Measurements from ENCODE around the gene EXOSC7. TPM values are rescaled to one million over a fixed set of nuclear protein-coding genes. Genes with fewer than 3 reads are reported as not detected.

Gene EXOSC7
- total and polyA plus RNA-seq, 5 donors: 22.7 to 37.5 (median 29.6) TPM

- peaks cover 6% of the 10 kb centered on the region for H3K4me1 ChIP-seq (ENCODE audit: control insufficient read depth, insufficient read depth, low read length)
- ATAC-seq (no peak), DNase-seq (no peak)
- H3K4me3 ChIP-seq (ENCODE audit: low read length): no peak overlapping the region
- H3K27ac ChIP-seq (ENCODE audit: low read length): no peak overlapping the region
- no peaks in the 10 kb centered on the region for H3K9me3 ChIP-seq (ENCODE audit: control insufficient read depth, low read length)
- H3K27me3 ChIP-seq (ENCODE audit: control insufficient read depth, insufficient read depth): no peaks in the 10 kb centered on the region
- intact Hi-C loops (cut with DNase I): no loop called here
- WGBS: 78% methylated on average over 3 of the region's 3 CpGs
Measured at GRCh38 chr3:44961888-44962287, 14.2 kb upstream of the EXOSC7 start.

GRCh38 chr3:44962621-44963393 is 13.2 kb upstream of the EXOSC7 start:
- no peaks in the 10 kb centered on the region for H3K27me3 ChIP-seq (ENCODE audit: control insufficient read depth, insufficient read depth)
- peaks cover 6% of the 10 kb centered on the region for H3K4me1 ChIP-seq (ENCODE audit: control insufficient read depth, insufficient read depth, low read length)
- H3K4me3 ChIP-seq (ENCODE audit: low read length): no peak overlapping the region
- DNase-seq (no peak), ATAC-seq (no peak)
- no peak overlapping the region for H3K27ac ChIP-seq (ENCODE audit: low read length)
- 93% methylated on average over 6 of the region's 6 CpGs for WGBS
- H3K9me3 ChIP-seq (ENCODE audit: control insufficient read depth, low read length): no peaks in the 10 kb centered on the region
- intact Hi-C loops (cut with DNase I): no loop called here

- Histone ChIP-seq H3K27ac (ENCODE audit: low read length) (no peak overlapping the region), H3K27me3 (ENCODE audit: control insufficient read depth, insufficient read depth) (no peaks in the 10 kb centered on the region), H3K4me3 (ENCODE audit: low read length) (no peak overlapping the region), H3K9me3 (ENCODE audit: control insufficient read depth, low read length) (no peaks in the 10 kb centered on the region), H3K4me1 (ENCODE audit: control insufficient read depth, insufficient read depth, low read length) (peaks cover 6% of the 10 kb centered on the region)
- DNase-seq: no peak
- WGBS: 83% methylated on average over 4 of the region's 4 CpGs
- intact Hi-C loops (cut with DNase I): no loop called here
- ATAC-seq: no peak
Measured at GRCh38 chr3:44963571-44964325, 12.3 kb upstream of the EXOSC7 start.

GRCh38 chr3:44965165-44965564 is 10.9 kb upstream of the EXOSC7 start:
- 80% methylated on average over 3 of the region's 3 CpGs for WGBS
- peaks cover 14% of the 10 kb centered on the region for H3K4me1 ChIP-seq (ENCODE audit: control insufficient read depth, insufficient read depth, low read length)
- no peak for DNase-seq
- no peak overlapping the region for H3K27ac ChIP-seq (ENCODE audit: low read length)
- intact Hi-C loops (cut with DNase I): no loop called here
- ATAC-seq: no peak
- no peaks in the 10 kb centered on the region for H3K9me3 ChIP-seq (ENCODE audit: control insufficient read depth, low read length)
- H3K4me3 ChIP-seq (ENCODE audit: low read length): no peak overlapping the region
- no peaks in the 10 kb centered on the region for H3K27me3 ChIP-seq (ENCODE audit: control insufficient read depth, insufficient read depth)

GRCh38 chr3:44966795-44967278 is 9.2 kb upstream of the EXOSC7 start:
- 79% methylated on average over 3 of the region's 3 CpGs for whole genome bisulfite sequencing
- no peak for DNase-seq
- Histone ChIP-seq H3K4me3 (ENCODE audit: low read length) (no peak overlapping the region), H3K27me3 (ENCODE audit: control insufficient read depth, insufficient read depth) (no peaks in the 10 kb centered on the region), H3K27ac (ENCODE audit: low read length) (no peak overlapping the region), H3K9me3 (ENCODE audit: control insufficient read depth, low read length) (no peaks in the 10 kb centered on the region), H3K4me1 (ENCODE audit: control insufficient read depth, insufficient read depth, low read length) (peaks cover 14% of the 10 kb centered on the region)
- intact Hi-C loops (cut with DNase I): no loop called here
- no peak for ATAC-seq

- 86% methylated on average over 6 of the region's 6 CpGs for WGBS
- no peak overlapping the region for H3K4me3 ChIP-seq (ENCODE audit: low read length)
- H3K4me1 ChIP-seq (ENCODE audit: control insufficient read depth, insufficient read depth, low read length): peaks cover 10% of the 10 kb centered on the region
- H3K27me3 ChIP-seq (ENCODE audit: control insufficient read depth, insufficient read depth): no peaks in the 10 kb centered on the region
- no peak overlapping the region for H3K27ac ChIP-seq (ENCODE audit: low read length)
- DNase-seq (no peak), ATAC-seq (no peak)
- no peaks in the 10 kb centered on the region for H3K9me3 ChIP-seq (ENCODE audit: control insufficient read depth, low read length)
- intact Hi-C loops (cut with DNase I): no loop called here
Measured at GRCh38 chr3:44968447-44968858, 7.6 kb upstream of the EXOSC7 start.

- no peak overlapping the region for H3K4me3 ChIP-seq (ENCODE audit: low read length)
- H3K9me3 ChIP-seq (ENCODE audit: control insufficient read depth, low read length): no peaks in the 10 kb centered on the region
- H3K27ac ChIP-seq (ENCODE audit: low read length): no peak overlapping the region
- intact Hi-C loops (cut with DNase I): no loop called here
- H3K27me3 ChIP-seq (ENCODE audit: control insufficient read depth, insufficient read depth): no peaks in the 10 kb centered on the region
- H3K4me1 ChIP-seq (ENCODE audit: control insufficient read depth, insufficient read depth, low read length): peaks cover 10% of the 10 kb centered on the region
- WGBS: 71% methylated on average over 5 of the region's 5 CpGs
- peak in 1 of 2 donors; percentile 59 for ATAC-seq
- DNase-seq: no peak
Measured at GRCh38 chr3:44969154-44969827, 6.8 kb upstream of the EXOSC7 start.

GRCh38 chr3:44969828-44970179 is 6.2 kb upstream of the EXOSC7 start:
- ATAC-seq (no peak), DNase-seq (no peak)
- intact Hi-C loops (cut with DNase I): no loop called here
- Histone ChIP-seq H3K4me3 (ENCODE audit: low read length) (no peak overlapping the region), H3K27me3 (ENCODE audit: control insufficient read depth, insufficient read depth) (no peaks in the 10 kb centered on the region), H3K9me3 (ENCODE audit: control insufficient read depth, low read length) (no peaks in the 10 kb centered on the region), H3K27ac (ENCODE audit: low read length) (no peak overlapping the region), H3K4me1 (ENCODE audit: control insufficient read depth, insufficient read depth, low read length) (peaks cover 15% of the 10 kb centered on the region)
- 78% methylated on average over 2 of the region's 2 CpGs for whole genome bisulfite sequencing

GRCh38 chr3:44970926-44971490 is 5.0 kb upstream of the EXOSC7 start:
- DNase-seq (no peak), ATAC-seq (no peak)
- Histone ChIP-seq H3K4me1 (ENCODE audit: control insufficient read depth, insufficient read depth, low read length) (peaks cover 12% of the 10 kb centered on the region), H3K27ac (ENCODE audit: low read length) (no peak overlapping the region), H3K9me3 (ENCODE audit: control insufficient read depth, low read length) (no peaks in the 10 kb centered on the region), H3K4me3 (ENCODE audit: low read length) (no peak overlapping the region), H3K27me3 (ENCODE audit: control insufficient read depth, insufficient read depth) (no peaks in the 10 kb centered on the region)
- intact Hi-C loops (cut with DNase I): no loop called here
- WGBS: 82% methylated on average over 3 of the region's 3 CpGs

GRCh38 chr3:44974416-44974815 is 1.6 kb upstream of the EXOSC7 start:
- Histone ChIP-seq H3K4me3 (ENCODE audit: low read length) (no peak overlapping the region), H3K27me3 (ENCODE audit: control insufficient read depth, insufficient read depth) (no peaks in the 10 kb centered on the region), H3K9me3 (ENCODE audit: control insufficient read depth, low read length) (no peaks in the 10 kb centered on the region), H3K27ac (ENCODE audit: low read length) (no peak overlapping the region), H3K4me1 (ENCODE audit: control insufficient read depth, insufficient read depth, low read length) (peaks cover 7% of the 10 kb centered on the region)
- ATAC-seq (no peak), DNase-seq (no peak)
- intact Hi-C loops (cut with DNase I): no loop called here
- WGBS: 74% methylated on average over 4 of the region's 4 CpGs

- Histone ChIP-seq H3K27ac (ENCODE audit: low read length) (no peak overlapping the region), H3K27me3 (ENCODE audit: control insufficient read depth, insufficient read depth) (no peaks in the 10 kb centered on the region), H3K9me3 (ENCODE audit: control insufficient read depth, low read length) (no peaks in the 10 kb centered on the region), H3K4me1 (ENCODE audit: control insufficient read depth, insufficient read depth, low read length) (peaks cover 2% of the 10 kb centered on the region), H3K4me3 (ENCODE audit: low read length) (no peak overlapping the region)
- WGBS: 88% methylated on average over 1 of the region's 1 CpG
- no peak for DNase-seq
- ATAC-seq: no peak
- intact Hi-C loops (cut with DNase I): loop anchor here in 1 of 4 donors (10.0 kb wide), 1 partner anchor 54 kb away; no protein-coding TSS in a partner anchor
Measured at GRCh38 chr3:44981220-44981619, 5.2 kb downstream of the EXOSC7 start.

All from right cardiac atrium (tissue), 5 donors.